Esophagus muscularis mucosa (tissue), 4 donors: Measurements from ENCODE around the gene ZRANB1.

Experiments used
- CTCF ChIP-seq, 3 experiments: fragments of 200-600 bp in 2 of 3; fragments of 450-650 bp in 1 of 3; sonication (generic) in 2 of 3; IDR thresholded peaks; one replicate each; pipeline ENCODE4 v1.5.1; 2017 to 2019; ENCODE audit warnings: antibody characterized with exemption in 3 of 3, mild to moderate bottlenecking in 2 of 3, moderate library complexity in 1 of 3
- EP300 ChIP-seq: sonication (generic); formaldehyde crosslinking; IDR thresholded peaks from one replicate; pipeline ENCODE4 v1.6.1; 2017; ENCODE audit warnings: antibody characterized with exemption
- POLR2A ChIP-seq: fragments of 450-650 bp; IDR thresholded peaks from one replicate; pipeline ENCODE4 v1.6.1; 2017; ENCODE audit warnings: antibody characterized with exemption, moderate library complexity, mild to moderate bottlenecking, low read depth
- POLR2AphosphoS5 ChIP-seq, 2 donors: sonication (generic); formaldehyde crosslinking; IDR thresholded peaks; one replicate each; pipeline ENCODE4 v1.6.1; 2017; ENCODE audit warnings: antibody characterized with exemption in 2 of 2

DNA sequence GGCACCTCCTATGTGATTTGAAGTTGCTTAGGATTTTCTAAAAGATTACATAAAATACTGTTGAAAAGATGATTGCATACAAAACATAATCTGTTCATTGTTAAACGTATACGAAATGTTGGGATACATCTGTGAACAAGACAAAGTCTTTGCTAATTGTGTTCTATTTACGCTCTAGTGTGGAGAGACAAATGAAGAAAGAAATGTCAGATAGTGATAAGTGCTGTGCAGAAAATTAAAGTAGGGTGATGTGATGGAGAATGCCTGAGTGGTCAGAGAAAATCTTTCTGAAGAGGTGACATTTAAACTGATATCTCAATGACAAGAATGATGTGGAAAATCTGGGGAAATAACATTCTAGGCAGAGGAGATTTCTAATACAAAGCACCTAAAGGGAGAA is 13.4 kb upstream of the ZRANB1 start:
- TF ChIP-seq POLR2A, result no peak
- no peak for TF ChIP-seq CTCF (IDR thresholded peaks at IDR 0.05)
- no peak for TF ChIP-seq EP300
- TF ChIP-seq POLR2AphosphoS5 (IDR thresholded peaks at IDR 0.05), result no peak
